ENCODE data around the gene HTR1D.
"Not testable (repeated sequence)": the region's sequence is repeated elsewhere in the genome, so short reads cannot be mapped to it uniquely, and the experiment has no call there.

Gene HTR1D

GRCh38 chr1:23217421-23218115 lies at the start of gene HTR1D:
HTR1D (minus strand) TSS chr1:23217502; CDS start chr1:23194219, 23,283 bp downstream.
- DNase-seq (ENCODE audit: low read depth): no peak

DNA sequence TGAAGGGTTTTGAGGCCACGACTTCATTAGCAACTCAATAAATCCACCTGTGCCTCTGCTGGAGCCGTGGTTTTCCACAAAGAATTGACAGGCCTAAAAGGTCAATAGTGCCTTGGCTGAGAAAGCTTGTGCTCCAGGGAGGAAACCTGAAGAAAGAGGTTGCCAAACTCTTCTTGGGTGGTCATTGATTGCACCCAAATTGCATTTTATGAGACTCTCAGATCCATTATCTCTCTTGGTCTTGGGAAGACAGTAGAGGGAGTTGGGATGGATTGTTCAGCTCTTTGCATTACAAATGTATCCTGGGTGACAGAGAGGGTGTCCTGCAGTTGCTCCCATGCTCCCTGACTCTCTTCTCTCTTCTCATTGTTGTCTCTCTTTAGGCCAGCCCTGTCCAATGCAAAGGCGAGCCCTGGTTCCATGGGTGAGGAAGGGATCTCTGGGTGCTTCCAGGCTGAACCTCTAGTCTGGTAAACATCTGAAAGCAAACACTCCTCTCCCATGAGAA lies 46.1 kb upstream of the HTR1D start:
- no peak for DNase-seq (ENCODE audit: low read depth)

DNA sequence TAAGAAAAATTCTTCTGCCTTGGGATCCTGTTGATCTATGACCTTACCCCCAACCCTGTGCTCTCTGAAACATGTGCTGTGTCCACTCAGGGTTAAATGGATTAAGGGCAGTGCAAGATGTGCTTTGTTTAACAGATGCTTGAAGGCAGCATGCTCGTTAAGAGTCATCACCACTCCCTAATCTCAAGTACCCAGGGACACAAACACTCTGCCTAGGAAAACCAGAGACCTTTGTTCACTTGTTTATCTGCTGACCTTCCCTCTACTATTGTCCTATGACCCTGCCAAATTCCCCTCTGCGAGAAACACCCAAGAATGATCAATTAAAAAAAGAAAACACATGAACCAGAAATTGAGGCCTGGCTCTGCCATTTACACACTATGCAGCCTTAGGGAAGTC lies 40.8 kb upstream of the HTR1D start:
- DNase-seq (ENCODE audit: low read depth): not testable (repeated sequence)

DNA sequence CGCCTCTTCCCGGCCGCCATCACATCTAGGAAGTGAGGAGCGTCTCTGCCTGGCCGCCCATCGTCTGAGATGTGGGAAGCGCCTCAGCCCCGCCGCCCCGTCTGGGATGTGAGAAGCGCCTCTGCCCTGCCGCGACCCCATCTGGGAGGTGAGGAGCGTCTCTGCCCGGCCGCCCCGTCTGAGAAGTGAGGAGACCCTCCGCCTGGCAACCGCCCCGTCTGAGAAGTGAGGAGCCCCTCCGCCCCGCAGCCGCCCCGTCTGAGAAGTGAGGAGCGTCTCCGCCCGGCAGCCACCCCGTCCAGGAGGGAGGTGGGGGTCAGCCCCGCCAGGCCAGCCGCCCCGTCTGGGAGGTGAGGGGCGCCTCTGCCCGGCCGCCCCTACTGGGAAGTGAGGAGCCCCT lies 40.1 kb upstream of the HTR1D start:
- DNase-seq (ENCODE audit: low read depth): not testable (repeated sequence)

DNA sequence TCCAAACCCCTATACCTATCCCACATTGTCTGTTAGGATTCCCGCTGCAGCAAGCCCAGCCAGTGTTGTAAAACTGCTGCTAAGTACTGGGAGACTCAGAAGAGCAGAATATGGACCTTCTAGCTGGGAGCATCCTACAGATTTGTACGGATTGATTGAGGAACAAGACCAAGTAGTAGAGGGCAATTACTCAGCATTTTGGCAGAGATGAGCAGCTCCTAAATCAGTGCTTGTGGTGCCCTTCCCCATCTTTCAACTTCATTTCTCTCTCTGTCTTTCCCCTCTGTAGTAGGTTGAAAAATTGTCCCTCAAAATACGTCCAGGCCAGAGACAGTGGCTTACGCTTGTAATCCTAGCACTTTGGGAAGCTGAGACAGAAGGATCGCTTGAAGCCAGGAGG lies 37.3 kb upstream of the HTR1D start:
- no peak for DNase-seq (ENCODE audit: low read depth)

DNA sequence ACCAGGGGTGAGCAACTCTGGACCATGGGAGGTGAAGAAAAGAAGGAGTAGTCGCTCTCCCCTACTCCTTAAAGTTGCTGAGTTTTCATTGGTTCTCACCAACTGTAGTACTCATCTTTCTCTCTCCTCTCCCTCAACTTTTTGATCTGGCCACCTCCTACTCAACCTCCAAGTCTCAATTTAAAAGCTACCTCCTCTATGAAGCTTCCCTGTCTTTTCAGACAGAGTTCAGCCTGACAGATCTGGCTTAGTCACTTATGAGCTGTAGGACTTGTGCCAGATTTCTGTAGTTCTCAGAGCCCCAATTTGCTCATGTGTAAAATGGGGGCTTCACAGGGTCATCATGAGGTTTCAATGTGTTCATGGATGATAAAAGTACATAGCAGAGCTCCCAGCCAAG lies 34.5 kb upstream of the HTR1D start:
- no peak for DNase-seq (ENCODE audit: low read depth)

DNA sequence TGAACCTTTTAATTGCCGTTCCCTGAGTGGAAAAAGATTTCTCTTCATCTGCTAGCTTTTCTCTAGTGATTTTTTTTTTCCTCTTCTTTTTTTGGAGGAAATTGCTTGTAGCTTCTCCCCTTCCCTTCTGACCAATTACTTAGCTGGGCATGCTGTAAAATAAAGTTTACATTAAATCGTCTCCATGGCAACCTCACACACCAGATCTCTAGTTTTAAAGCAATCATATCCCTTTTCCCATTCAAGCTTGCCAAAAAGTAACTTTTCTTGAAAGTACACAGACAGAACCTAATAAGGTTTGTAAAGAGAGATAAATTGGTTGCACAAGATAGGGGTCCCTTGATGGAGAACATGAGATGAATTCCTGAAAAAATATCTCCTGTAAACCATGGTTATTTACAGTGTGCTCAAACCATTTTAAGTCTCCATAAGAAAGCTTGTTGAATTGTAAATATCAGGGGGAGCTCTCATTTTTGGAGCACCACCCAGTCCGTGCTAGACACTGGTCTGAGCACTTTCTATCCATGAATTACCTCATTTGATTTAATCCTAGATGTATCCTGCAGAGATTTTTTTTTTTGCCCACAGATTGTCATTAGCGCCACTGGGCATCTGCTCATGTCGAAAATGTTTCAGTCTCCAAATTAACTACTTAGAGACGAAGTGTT lies 32.6 kb upstream of the HTR1D start:
- no peak for DNase-seq (ENCODE audit: low read depth)

DNA sequence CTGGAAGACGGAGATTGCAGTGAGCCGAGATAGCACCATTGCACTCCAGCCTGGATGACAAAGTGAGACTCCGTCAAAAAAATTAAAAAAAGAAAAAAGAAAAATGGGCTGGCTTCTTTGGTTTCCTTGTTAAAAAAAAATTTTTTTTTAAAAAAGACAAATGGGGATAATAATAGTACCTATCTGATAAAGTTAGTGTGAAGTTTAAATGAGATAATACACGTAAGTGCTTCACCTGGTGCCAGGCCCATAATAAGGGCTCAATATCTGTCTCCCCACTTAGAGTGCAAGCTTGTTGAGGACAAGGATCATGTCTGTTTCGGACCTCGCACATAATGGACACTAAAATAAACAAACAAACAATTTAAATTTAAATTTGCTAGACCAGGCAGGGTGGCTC lies 30.0 kb upstream of the HTR1D start:
- no peak for DNase-seq (ENCODE audit: low read depth)

- DNase-seq (ENCODE audit: low read depth): no peak
Observed at GRCh38 chr1:23246274-23246673, 29.0 kb upstream of the HTR1D start.

GRCh38 chr1:23244256-23244761 lies 27.0 kb upstream of the HTR1D start:
- DNase-seq (ENCODE audit: low read depth): no peak

DNA sequence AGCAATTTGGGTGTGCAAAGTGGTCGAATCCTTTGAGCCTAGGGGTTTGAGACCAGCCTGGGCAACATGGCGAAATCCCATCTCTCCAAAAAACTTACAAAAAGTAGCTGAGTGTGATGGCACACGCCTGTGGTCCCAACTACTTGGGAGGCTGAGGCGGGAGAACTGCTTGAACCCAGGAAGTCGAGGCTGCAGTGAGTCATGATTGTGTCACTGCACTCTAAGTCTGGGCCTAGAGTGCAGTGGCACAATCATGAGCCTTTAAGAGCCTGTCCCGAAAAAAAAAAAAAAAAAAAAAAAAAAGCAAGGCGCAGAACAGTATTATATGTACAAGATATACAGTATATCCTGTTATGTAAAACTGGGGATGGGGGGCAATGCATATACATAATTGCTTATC lies 25.1 kb upstream of the HTR1D start:
- no peak for DNase-seq (ENCODE audit: low read depth)

DNA sequence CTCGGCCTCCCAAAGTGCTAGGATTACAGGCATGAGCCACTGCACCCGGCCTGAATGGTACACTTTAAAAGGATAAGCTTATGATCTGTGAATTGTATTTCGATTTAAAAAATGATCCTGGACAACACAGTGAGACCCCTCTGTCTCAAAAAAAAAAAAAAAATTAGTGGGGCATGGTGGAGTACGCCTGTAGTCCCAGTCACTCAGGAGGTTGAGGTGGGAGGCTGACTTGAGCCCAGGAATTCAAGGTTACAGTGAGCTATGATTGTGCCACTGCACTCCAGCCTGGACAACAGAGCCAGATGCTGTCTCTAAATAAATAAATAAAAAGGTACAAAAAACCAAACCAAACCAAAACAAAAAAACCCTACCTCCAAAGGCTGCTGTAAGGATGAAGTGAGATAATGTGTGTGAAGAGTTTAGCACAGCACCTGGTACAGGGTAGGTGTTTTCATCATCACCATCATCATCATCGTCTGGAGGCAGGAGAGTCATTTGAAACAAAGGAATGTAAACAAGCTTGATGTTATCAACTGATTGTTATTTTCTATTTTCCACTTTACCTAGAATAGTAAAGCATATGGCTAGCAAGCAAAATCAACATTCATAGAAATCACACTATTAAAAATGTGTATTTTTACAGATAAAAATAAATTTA lies 22.5 kb upstream of the HTR1D start:
- no peak for DNase-seq (ENCODE audit: low read depth)

DNA sequence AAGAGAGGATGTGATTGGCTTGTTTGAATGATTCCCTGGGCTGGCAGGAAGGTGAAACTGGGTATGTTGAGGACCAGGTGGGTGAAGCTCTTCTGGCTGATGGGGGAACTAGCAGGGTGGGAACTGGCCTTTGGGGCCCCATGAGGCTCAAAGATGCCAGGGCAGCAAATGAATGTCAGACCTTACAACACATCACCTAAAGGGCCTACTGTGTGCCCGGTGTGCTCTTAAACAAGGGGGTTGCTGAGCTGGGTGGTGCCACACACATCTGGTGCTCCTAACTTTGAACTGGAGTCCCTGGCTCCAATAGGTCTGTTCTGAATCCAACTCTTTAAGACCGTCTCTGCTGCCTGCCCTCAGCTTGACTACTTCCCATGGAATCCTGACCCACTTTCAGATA lies 21.3 kb upstream of the HTR1D start:
- no peak for DNase-seq (ENCODE audit: low read depth)

GRCh38 chr1:23237508-23237907 lies 20.2 kb upstream of the HTR1D start:
- DNase-seq (ENCODE audit: low read depth): no peak

DNA sequence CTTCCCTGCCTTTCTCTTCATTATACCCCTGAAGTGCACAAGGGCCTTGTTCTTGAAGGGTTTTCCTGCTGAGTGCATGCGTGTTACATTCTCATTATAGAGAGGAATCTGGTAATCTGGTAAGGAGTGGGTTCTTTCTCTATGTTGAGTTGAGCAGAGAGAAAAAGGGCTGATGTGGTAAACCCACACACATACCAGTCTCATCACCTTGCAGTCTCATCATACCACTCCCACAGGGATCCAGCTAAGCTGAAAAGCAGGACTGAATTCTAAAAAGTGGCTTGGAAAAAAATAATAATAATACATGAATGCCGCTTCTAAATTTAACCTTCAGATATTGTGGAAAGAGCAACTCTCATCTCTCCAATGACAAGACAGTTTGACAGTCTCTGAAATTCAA lies 10.5 kb upstream of the HTR1D start:
- no peak for DNase-seq (ENCODE audit: low read depth)

DNA sequence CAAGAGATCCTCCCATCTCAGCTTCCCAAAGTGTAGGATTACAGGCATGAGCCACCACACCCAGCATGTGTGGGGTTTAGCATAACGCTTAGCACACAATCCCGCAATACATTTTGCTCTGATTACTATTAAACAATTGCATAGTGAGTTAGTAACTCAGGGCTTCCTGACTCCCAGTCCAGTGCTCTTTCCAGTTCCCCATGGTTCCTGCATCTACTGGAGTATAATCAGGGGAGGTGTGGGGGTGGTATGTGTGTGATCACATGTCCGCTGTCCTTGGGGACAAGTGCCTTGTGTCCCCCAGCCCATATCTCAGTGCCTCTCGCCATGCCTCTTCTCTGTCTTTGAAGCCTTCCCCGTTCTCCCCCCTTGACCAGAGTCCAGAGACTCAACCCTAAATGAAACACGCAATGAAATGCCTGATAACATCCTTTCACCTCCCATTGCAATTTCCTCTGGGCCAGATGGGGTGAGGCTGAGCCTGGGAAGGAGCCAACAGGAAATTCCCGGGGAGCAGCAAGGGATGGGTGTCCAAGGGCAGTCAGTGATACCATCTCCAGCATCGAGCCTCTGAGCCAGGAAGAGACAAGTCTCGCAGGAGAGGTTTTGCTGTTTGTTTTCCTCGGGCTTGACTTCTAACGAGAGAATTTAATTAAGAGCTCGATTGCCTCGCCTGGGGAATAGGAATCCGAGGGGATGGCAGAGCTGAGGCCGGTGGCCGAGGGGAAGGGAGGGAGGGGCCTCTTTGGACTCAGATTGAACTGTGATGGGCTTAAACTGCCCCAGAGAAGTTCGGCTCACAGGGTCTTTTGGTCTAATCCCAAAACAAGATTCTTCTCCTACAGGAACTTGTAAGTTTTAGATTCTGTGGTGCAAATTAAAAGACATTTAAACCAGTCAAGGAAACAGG lies 7.7 kb upstream of the HTR1D start:
- DNase-seq (ENCODE audit: low read depth): no peak

- DNase-seq (ENCODE audit: low read depth): not testable (repeated sequence)
Observed at GRCh38 chr1:23223963-23224362, 6.7 kb upstream of the HTR1D start.

DNA sequence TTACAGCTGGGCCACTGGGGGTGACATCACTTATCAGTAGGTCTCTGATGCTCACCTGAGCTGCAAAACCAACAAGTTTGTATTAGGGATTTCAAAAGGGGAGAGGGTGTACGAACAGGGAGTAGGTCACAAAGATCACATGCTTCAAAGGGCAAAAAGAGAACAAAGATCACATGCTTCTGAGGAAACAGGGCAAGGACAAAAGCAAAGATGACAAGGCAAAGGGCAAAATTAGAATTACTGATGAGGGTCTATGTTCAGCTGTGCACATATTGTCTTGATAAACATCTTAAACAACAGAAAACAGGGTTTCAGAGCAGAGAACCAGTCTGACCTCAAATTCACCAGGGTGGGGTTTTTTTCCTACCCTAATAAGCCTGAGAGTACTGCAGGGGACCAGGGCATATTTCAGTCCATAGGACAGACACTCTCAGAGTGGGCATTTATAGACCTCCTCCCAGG lies 6.2 kb upstream of the HTR1D start:
- not testable (repeated sequence) for DNase-seq (ENCODE audit: low read depth)

GRCh38 chr1:23222742-23223141 lies 5.4 kb upstream of the HTR1D start:
- DNase-seq (ENCODE audit: low read depth): no peak

- DNase-seq (ENCODE audit: low read depth): no peak
Observed at GRCh38 chr1:23222331-23222730, 5.0 kb upstream of the HTR1D start.

GRCh38 chr1:23221107-23221506 lies 3.8 kb upstream of the HTR1D start:
- no peak for DNase-seq (ENCODE audit: low read depth)

Measured in activated T-helper 9 cell treated with anti-CD3 and anti-CD28 coated beads, Interleukin-2, amount 50 U/mL, for 16 hours (primary cell).